ENCODE measurements around the gene SAG. TPM values are rescaled to one million over a fixed set of nuclear protein-coding genes. Genes with fewer than 3 reads are reported as not detected.

The SAG gene
- total and polyA plus RNA-seq, 9 of the 15 experiments (the other 6 are each of a cell fraction or from before 2014, with no cell fraction given), result 0.04 to 0.64 (median 0.31) TPM; not detected in 5

- no peak overlapping the region for H3K4me3 ChIP-seq
- H2AFZ ChIP-seq (ENCODE audit: low read depth, low read length), result no peak overlapping the region
- no TSS peak for BruUV-seq (replicated peaks)
- H3K27me3 ChIP-seq (ENCODE audit: control insufficient read depth in 2 of 2, insufficient read depth in 2 of 2, low read length in 2 of 2), result no peaks in the 10 kb centered on the region
- no peak overlapping the region for H3K9ac ChIP-seq (ENCODE audit: insufficient read depth in 1 of 2, low read depth in 2 of 2, low read length in 2 of 2)
- H3K4me1 ChIP-seq (replicated peaks in 1 of 2; ENCODE audit: control insufficient read depth in 2 of 2, insufficient read depth in 2 of 2, low read length in 2 of 2), result peaks cover 0 to 21% of the 10 kb centered on the region in 2 experiments; a peak in 4 of 5 replicates
- H3K27ac ChIP-seq (ENCODE audit: extremely low read depth, low read depth, low read length), result no peak overlapping the region
- no peak overlapping the region for H3K4me2 ChIP-seq (ENCODE audit: insufficient read depth, low read length)
- FAIRE-seq (no peak), ATAC-seq (no peak), DNase-seq (ENCODE audit: extremely low read depth in 1 of 4, low spot score in 3 of 4) (no peak)
- intact Hi-C loops (cut with micrococcal nuclease) (no loop called here), in situ Hi-C loops (cut with MboI) (no loop called here)
- CTCF ChIA-PET (ENCODE audit: low intra/inter-chr PET ratio), result no interaction called here
- no peaks in the 10 kb centered on the region for H3K79me2 ChIP-seq (ENCODE audit: control insufficient read depth, insufficient read depth, low read length)
- H3K36me3 ChIP-seq (ENCODE audit: control insufficient read depth, insufficient read depth, low read length), result no peaks in the 10 kb centered on the region
- no peaks in the 10 kb centered on the region for H3K9me1 ChIP-seq (ENCODE audit: control insufficient read depth, insufficient read depth, low read length)
- POLR2A ChIA-PET, result interaction anchor here (1.1 kb wide), 1 partner anchor 10 kb away, joined by 3 read pairs; no protein-coding TSS in a partner anchor
- no peaks in the 10 kb centered on the region for H4K20me1 ChIP-seq (replicated peaks; ENCODE audit: control insufficient read depth, insufficient read depth, low read length)
- WGBS (ENCODE audit: insufficient coverage, low coverage, missing lambda C conversion rate), result 40% methylated on average over 4 of the region's 4 CpGs
- no peaks in the 10 kb centered on the region for H3K9me3 ChIP-seq (replicated peaks; ENCODE audit: control insufficient read depth, insufficient read depth, low read depth, low read length)
- TF ChIP-seq EGR1 (conservative IDR thresholded peaks at IDR 0.05) (no peak), PYGO2 (tag; IDR thresholded peaks at IDR 0.05) (no peak), LCOR (CRISPR knock-in tag; IDR thresholded peaks at IDR 0.05) (no peak), MYBL2 (IDR thresholded peaks at IDR 0.05; ENCODE audit: low read depth) (no peak), MYBL2 (CRISPR knock-in tag; IDR thresholded peaks at IDR 0.05; ENCODE audit: borderline replicate concordance) (no peak), RREB1 (CRISPR knock-in tag; IDR thresholded peaks at IDR 0.05) (no peak), ZSCAN32 (CRISPR knock-in tag; IDR thresholded peaks at IDR 0.05) (no peak), GABPB2 (CRISPR knock-in tag; conservative IDR thresholded peaks at IDR 0.05) (no peak), ZNF507 (tag; conservative IDR thresholded peaks at IDR 0.05) (no peak), HMG20B (CRISPR knock-in tag; IDR thresholded peaks at IDR 0.05) (no peak), THRA (IDR thresholded peaks at IDR 0.05) (no peak)
- TF ChIP-seq, protein P1, sequence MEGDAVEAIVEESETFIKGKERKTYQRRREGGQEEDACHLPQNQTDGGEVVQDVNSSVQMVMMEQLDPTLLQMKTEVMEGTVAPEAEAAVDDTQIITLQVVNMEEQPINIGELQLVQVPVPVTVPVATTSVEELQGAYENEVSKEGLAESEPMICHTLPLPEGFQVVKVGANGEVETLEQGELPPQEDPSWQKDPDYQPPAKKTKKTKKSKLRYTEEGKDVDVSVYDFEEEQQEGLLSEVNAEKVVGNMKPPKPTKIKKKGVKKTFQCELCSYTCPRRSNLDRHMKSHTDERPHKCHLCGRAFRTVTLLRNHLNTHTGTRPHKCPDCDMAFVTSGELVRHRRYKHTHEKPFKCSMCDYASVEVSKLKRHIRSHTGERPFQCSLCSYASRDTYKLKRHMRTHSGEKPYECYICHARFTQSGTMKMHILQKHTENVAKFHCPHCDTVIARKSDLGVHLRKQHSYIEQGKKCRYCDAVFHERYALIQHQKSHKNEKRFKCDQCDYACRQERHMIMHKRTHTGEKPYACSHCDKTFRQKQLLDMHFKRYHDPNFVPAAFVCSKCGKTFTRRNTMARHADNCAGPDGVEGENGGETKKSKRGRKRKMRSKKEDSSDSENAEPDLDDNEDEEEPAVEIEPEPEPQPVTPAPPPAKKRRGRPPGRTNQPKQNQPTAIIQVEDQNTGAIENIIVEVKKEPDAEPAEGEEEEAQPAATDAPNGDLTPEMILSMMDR (IDR thresholded peaks at IDR 0.05 in 2 of 3, conservative IDR thresholded peaks at IDR 0.05 in 1 of 3; ENCODE audit: insufficient read depth in 2 of 3, low read depth in 1 of 3, low read length in 3 of 3), result no peak
Observed at GRCh38 chr2:233332125-233332524, 24.5 kb downstream of the SAG start.
